Measurements from ENCODE around the gene LRRC75A. TPM values are rescaled to one million over a fixed set of nuclear protein-coding genes. Genes with fewer than 3 reads are reported as not detected.

The LRRC75A gene
- polyA plus RNA-seq, 1 donor from 2014 or later = 1.7 TPM

DNA sequence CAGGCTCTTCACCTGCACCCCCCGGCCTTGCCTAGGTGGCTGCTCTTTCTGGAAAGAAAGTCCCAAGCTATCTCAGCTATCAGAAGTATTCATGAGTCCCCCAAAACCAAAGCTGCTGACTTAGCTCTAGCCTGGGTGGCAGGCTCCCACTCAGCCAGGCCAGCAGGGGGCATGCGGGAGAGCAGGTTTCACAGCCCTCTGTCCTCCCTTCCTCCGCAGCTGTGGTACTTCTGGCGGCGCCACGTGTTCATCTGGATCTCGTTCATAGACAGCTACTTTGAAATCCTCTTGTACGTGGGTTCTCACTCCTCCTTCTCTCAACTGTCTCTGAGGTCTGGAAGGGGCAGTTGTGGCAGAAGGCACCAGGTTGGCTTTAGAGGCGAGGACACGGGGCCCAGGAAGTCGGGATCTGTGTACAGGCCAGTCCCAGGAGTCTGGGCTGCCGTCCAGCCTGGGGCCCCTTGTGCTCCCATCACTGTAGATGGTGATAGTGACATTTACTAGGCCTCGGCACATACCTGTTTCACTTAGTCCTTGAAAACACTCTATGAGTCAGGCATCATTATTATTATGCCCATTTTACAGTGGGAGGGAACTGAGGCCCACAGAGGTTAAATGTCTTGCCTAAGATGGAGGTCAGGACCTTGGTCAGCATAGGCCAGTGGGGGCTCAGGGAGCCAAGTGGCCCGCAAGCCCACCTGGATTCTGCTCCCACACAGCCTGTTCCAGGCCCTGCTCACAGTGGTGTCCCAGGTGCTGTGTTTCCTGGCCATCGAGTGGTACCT, 63.7 kb downstream of the LRRC75A start:
- Mint-ChIP-seq H3K27me3 (no peaks in the 10 kb centered on the region), H3K36me3 (peaks cover 3% of the 10 kb centered on the region), H3K9me3 (no peaks in the 10 kb centered on the region), H3K4me1 (peaks cover 0 to 2% (median 0%) of the 10 kb centered on the region in 3 donors), H3K4me3 (no peak overlapping the region), H3K27ac (peak overlapping the region in 1 of 3 donors; percentile 46)

GRCh38 chr17:16427020-16427419, 65.0 kb downstream of the LRRC75A start:
- Mint-ChIP-seq H3K4me1 (peaks cover 0 to 2% (median 0%) of the 10 kb centered on the region in 3 donors), H3K27me3 (no peaks in the 10 kb centered on the region), H3K27ac (no peak overlapping the region), H3K9me3 (no peaks in the 10 kb centered on the region), H3K36me3 (peaks cover 2% of the 10 kb centered on the region), H3K4me3 (no peak overlapping the region)

DNA sequence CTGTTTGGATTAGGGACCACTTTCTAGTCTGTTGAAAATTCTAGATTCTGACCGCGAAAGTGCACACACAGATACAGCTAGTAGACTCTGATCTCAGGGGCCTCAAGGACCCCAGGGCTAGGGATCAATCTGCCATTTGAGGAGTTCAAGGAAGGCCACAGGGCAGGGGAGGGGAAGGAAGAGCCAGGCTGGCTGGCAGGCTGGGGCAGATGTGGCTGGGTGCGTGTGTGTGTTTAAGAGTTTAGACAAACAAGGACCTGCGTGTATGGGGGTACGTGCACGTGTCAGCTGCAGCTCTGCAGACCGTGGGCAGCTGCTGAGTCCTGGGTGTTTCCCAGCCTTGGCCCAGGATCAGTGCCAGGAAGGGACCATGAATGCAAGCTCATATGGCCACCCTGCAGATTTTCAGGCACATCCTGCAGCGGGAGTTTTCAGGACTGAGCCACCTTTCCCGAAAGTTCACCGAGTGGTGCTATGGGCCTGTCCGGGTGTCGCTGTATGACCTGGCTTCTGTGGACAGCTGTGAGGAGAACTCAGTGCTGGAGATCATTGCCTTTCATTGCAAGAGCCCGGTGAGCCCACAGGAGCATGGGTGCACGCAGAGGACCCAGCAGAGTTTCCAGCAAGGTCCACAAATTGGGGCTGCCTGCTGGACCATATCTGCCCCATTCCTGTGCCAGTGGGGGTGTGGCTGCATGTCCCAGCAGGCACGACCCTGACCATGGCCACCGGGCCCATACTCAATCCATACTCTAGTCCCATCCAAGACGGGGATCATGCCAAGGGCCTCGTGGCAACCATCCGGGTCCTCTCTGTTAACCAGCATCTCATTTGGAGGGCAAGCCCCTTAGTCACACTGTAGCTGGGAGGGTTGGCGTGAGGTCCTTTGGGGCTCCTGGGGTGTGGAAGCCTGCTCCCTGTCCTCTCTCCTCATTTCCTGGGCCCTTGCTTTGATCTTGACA, 66.0 kb downstream of the LRRC75A start:
- Mint-ChIP-seq H3K27me3 (no peaks in the 10 kb centered on the region), H3K4me3 (no peak overlapping the region), H3K9me3 (no peaks in the 10 kb centered on the region), H3K36me3 (peaks cover 2% of the 10 kb centered on the region), H3K4me1 (peaks cover 0 to 2% (median 0%) of the 10 kb centered on the region in 3 donors), H3K27ac (no peak overlapping the region)

DNA sequence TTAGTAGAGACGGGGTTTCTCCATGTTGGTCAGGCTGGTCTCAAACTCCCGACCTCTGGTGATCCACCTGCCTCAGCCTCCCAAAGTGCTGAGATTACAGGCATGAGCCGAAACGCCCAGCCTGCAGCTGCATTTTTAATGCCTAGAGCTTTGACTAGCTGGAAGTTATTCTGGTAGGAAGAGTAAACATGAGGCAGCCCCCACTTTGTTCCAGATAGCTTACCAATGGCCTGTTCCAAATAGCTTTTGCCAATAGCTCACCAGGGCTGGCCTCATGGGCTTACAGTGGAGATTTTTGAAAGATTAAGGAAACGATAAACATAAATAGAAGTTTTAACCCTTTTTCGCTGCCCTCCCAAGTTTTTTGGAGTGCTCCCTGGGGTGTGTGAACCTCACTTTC, 66.8 kb downstream of the LRRC75A start:
- H3K36me3 Mint-ChIP-seq = no peaks in the 10 kb centered on the region
- H3K27me3 Mint-ChIP-seq = no peaks in the 10 kb centered on the region

GRCh38 chr17:16423226-16423872, 68.6 kb downstream of the LRRC75A start:
- peaks cover 4% of the 10 kb centered on the region for H3K36me3 Mint-ChIP-seq
- peaks cover 7 to 13% (median 12%) of the 10 kb centered on the region in 3 donors for H3K4me1 Mint-ChIP-seq
- peak overlapping the region in 1 of 4 donors; percentile 14 for H3K4me3 Mint-ChIP-seq
- no peaks in the 10 kb centered on the region for H3K27me3 Mint-ChIP-seq
- H3K9me3 Mint-ChIP-seq = no peaks in the 10 kb centered on the region
- no peak overlapping the region for H3K27ac Mint-ChIP-seq

More for the DNA sequence above, 66.8 kb downstream of the LRRC75A start:
- Mint-ChIP-seq H3K27ac (no peak overlapping the region), H3K9me3 (no peaks in the 10 kb centered on the region), H3K4me1 (peaks cover 0 to 4% (median 0%) of the 10 kb centered on the region in 3 donors), H3K4me3 (no peak overlapping the region)

DNA sequence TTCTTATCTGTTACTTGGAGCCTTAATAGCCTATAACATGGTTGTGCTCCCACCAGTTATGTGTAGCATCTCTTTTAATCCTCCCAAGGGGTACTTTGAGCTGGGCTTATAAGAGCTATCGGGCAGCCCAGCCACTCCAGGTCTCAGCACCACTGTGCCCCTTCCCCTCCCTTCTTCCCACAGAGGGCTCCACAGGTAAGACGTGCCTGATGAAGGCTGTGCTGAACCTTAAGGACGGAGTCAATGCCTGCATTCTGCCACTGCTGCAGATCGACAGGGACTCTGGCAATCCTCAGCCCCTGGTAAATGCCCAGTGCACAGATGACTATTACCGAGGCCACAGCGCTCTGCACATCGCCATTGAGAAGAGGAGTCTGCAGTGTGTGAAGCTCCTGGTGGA, 69.6 kb downstream of the LRRC75A start:
- Mint-ChIP-seq H3K4me3 (peak overlapping the region in 1 of 4 donors; percentile 14), H3K36me3 (peaks cover 4% of the 10 kb centered on the region), H3K9me3 (no peaks in the 10 kb centered on the region), H3K4me1 (peaks cover 7 to 15% (median 13%) of the 10 kb centered on the region in 3 donors), H3K27me3 (no peaks in the 10 kb centered on the region), H3K27ac (no peak overlapping the region)

GRCh38 chr17:16419929-16420271, 72.1 kb downstream of the LRRC75A start:
- Mint-ChIP-seq H3K4me3 (peak overlapping the region in 1 of 4 donors; percentile 76), H3K9me3 (no peaks in the 10 kb centered on the region), H3K27ac (no peak overlapping the region), H3K4me1 (peaks cover 14 to 23% (median 20%) of the 10 kb centered on the region in 3 donors), H3K36me3 (peaks cover 9% of the 10 kb centered on the region), H3K27me3 (no peaks in the 10 kb centered on the region)

DNA sequence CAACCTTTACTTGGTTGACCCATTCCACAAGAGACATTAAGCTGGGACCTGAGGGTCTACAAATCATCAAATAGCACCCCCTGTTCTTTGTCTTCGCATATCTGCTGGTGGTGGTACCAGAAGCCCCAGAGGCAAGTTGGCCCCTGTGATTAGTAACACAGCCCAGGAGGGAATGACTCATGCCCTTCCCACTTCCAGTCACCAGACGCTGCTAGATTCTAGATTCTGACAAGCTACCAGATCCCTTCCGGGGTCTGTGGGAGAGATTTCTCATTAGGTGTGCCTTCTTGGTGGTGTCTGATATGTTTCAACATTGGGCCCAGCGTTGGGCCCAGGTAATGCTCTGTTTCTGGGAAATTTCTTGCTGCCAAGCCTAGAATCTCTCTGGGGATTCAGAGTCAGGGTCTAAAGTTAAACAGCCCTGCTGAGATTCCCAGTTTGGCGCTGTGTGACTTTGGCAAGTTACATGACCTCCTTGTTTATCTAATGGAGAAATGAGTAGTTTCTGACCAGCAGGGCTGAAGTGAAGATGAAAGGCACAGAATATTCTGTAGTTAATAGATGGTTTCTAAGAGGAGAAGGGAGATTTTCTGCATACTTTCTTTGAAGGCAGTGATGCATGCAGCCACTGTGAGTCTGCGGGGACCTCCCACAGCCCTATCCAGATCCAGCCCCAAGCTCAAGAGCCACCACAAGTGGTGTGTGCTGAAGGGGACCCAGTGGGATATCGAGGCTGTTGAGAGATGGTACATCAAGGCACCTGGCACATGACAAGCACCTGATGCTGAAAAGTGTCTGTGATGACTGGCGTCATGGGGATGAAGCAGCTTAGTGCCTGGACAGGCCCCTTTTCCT, 72.7 kb downstream of the LRRC75A start:
- Mint-ChIP-seq H3K4me3 (peak overlapping the region in 3 of 4 donors; percentile 76 to 87 (median 84)), H3K9me3 (no peaks in the 10 kb centered on the region), H3K27me3 (no peaks in the 10 kb centered on the region), H3K27ac (peak overlapping the region; percentile 66 to 90 (median 78)), H3K4me1 (peaks cover 14 to 26% (median 23%) of the 10 kb centered on the region in 3 donors), H3K36me3 (peaks cover 10% of the 10 kb centered on the region)

GRCh38 chr17:16418685-16419068, 73.3 kb downstream of the LRRC75A start:
- no peaks in the 10 kb centered on the region for H3K27me3 Mint-ChIP-seq
- peak overlapping the region in 2 of 4 donors; percentile 12 to 76 for H3K4me3 Mint-ChIP-seq
- peaks cover 14 to 29% (median 24%) of the 10 kb centered on the region in 3 donors for H3K4me1 Mint-ChIP-seq
- peaks cover 10% of the 10 kb centered on the region for H3K36me3 Mint-ChIP-seq
- H3K9me3 Mint-ChIP-seq = no peaks in the 10 kb centered on the region
- peak overlapping the region; percentile 66 to 90 (median 78) for H3K27ac Mint-ChIP-seq

GRCh38 chr17:16417896-16418684, 73.9 kb downstream of the LRRC75A start:
- Mint-ChIP-seq H3K27me3 (no peaks in the 10 kb centered on the region), H3K4me1 (peaks cover 14 to 29% (median 24%) of the 10 kb centered on the region in 3 donors), H3K9me3 (no peaks in the 10 kb centered on the region), H3K4me3 (peak overlapping the region; percentile 12 to 76 (median 56)), H3K27ac (peak overlapping the region; percentile 31 to 66 (median 39)), H3K36me3 (peaks cover 10% of the 10 kb centered on the region)

GRCh38 chr17:16417399-16417798, 74.6 kb downstream of the LRRC75A start:
- Mint-ChIP-seq H3K9me3 (no peaks in the 10 kb centered on the region), H3K27me3 (no peaks in the 10 kb centered on the region), H3K27ac (peak overlapping the region in 1 of 3 donors; percentile 39), H3K4me1 (peaks cover 14 to 29% (median 24%) of the 10 kb centered on the region in 3 donors), H3K36me3 (peaks cover 10% of the 10 kb centered on the region), H3K4me3 (peak overlapping the region in 3 of 4 donors; percentile 39 to 100 (median 88))

GRCh38 chr17:16415031-16415924, 76.7 kb downstream of the LRRC75A start, which contains the start of gene TRPV2:
TRPV2 (plus strand) TSS chr17:16415571; CDS start chr17:16417669, 2,098 bp downstream.
- Mint-ChIP-seq H3K36me3 (peaks cover 10% of the 10 kb centered on the region), H3K27me3 (no peaks in the 10 kb centered on the region), H3K27ac (peak within 1 kb of the TSS; percentile 88 to 98 (median 97)), H3K4me3 (peak within 1 kb of the TSS; percentile 88 to 100 (median 96)), H3K9me3 (no peaks in the 10 kb centered on the region), H3K4me1 (peaks cover 14 to 27% (median 24%) of the 10 kb centered on the region in 3 donors)
